NK-92 (cell line): ENCODE measurements around the gene KTN1.

Experiments used
- DNase-seq: peaks from one replicate; lab custom pipeline; 2025; ENCODE audit not compliant: unreplicated experiment; lab: John Stamatoyannopoulos, UW

The KTN1 gene

GRCh38 chr14:55707365-55707804 is 127.4 kb downstream of the KTN1 start:
- no peak for DNase-seq

DNA sequence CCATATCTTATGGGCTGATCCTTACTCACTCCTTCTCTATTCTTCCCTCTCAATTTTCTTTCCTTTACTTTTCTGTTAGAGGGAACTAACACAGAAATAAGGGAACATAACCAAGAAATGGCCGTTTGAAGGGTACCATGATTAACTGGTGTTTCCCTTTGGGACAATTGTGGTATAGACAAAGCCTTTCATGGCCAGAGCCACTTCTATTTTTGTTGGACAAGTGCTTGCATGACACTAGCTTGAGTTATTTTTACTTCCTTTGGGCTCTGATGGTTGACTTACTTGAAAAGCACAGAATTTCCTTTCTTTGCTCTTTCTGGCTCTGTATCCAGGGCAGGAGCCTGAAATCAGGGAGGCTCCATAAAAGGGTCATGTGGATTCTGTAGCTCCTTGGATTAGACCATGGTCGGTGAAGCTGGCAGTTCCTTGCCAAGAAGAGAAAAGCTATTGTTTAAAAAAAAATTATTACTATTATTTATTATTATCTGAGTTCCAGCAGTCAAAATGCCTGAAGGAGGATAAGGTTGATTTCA is 130.6 kb downstream of the KTN1 start:
- DNase-seq = no peak

GRCh38 chr14:55711175-55711811 is 131.3 kb downstream of the KTN1 start:
- DNase-seq = no peak

GRCh38 chr14:55712491-55712890 is 132.5 kb downstream of the KTN1 start:
- DNase-seq = no peak

GRCh38 chr14:55713486-55713885 is 133.5 kb downstream of the KTN1 start:
- no peak for DNase-seq

DNA sequence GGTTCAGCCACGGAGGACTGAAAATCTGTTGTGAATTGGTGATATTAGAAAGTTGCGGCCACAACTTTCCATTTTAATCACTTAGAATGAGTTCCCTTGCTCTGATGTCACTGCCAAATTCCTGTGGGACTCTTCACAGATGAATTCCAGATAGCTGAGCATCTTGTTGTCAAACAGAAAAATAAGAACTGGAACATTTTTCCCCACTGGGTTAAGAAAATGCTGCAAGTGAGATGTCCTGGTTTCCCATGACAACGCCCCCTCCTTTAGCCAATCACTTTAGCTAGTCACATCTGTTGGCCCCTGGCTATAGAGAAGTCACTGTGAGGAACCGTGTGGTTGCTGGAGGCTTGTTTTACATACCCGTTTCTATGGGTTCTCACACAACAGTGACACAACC is 135.9 kb downstream of the KTN1 start:
- no peak for DNase-seq

GRCh38 chr14:55717621-55718020 is 137.6 kb downstream of the KTN1 start:
- DNase-seq = no peak

DNA sequence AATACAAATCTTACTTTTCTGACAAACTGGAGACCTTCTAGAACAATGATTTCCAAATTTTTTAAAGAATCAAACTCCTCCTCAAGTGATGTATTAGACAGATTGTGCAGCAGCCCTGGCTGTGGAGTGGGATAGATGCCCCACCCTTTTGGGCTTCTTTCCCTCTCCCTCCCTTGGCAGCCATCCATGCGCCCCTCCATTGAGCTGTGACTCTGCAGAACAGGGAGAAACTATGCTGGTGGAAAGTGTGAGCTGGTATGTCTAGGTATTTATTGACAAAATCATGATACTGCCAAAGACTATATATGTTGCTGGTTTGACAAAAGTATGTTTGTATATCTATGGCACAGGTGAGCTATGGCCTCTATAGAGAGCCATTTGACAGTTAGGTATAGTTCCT is 138.5 kb downstream of the KTN1 start:
- DNase-seq = no peak

DNA sequence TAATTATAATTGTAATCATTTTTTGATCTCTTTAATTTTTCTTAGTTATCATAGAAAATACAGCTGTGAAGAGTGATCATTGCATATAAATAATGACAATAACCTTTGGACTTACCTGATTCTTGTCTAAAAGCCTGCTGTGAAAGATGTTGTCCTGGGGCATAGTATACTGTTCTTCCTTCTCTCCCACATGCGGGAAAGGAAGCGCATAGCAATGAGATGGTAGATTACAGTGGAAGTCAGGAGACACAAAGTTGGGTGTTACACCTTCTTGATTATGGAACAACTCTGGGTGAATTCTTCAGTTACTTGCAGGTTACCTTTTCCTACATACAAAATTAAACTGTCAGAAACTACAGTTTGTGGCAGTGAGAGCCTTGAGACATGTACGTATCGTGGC is 140.8 kb downstream of the KTN1 start:
- no peak for DNase-seq

DNA sequence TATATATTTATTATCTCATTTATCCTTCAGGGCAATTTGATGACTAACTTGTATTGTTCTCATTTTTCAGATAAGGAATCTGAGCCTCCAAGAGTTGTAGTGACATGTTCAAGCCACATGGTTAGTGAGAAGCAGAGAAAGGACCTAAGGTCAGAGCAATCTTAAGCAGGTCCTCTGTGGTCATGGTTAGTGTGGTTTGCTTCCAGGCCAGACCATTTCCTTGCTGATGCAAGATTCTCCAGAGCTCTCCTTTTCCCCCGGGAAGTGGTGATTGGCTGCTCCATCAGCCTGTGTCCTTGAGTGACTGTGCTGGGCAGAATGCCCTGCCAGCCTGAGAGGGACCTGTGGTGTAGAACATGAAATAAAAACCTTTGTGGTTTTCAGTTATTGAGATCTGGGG is 141.3 kb downstream of the KTN1 start:
- no peak for DNase-seq

DNA sequence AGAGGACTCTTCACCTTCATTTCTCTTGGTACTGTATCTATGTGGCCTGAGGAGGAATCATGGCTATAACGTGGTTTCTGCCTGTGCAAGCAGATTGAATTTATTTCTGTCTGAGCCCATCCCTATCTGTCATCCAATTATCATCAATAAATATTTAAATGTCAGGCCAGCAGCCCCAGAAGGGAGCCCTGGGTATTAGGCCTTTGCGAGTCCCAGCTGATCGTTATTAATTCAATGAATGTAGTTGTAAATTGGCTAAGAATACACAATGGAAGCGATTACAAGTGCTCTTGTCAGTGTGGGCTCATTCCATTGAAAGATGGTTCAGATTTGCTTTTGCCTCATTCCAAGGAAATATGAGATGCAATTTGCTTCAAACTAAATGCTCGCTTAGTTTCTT is 142.0 kb downstream of the KTN1 start:
- DNase-seq = no peak

DNA sequence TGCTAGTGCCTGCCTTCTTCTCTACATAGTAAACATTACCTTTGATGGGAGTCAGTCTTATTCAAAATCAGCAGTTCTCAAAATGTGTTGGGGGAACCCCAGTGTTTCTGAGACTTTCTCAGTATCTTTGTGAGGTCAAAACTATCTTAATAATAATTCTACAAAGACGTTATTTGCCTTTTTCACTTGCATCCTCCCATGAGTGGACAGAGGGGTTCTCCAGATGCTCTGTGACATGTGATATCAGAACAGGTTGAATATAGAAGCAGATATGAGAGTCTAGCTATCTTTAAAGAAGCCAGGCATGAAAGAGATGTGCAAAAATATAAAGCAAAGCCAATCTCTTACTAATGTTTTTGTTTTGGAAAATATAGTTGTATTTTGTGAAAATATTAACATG is 144.7 kb downstream of the KTN1 start:
- DNase-seq = no peak

DNA sequence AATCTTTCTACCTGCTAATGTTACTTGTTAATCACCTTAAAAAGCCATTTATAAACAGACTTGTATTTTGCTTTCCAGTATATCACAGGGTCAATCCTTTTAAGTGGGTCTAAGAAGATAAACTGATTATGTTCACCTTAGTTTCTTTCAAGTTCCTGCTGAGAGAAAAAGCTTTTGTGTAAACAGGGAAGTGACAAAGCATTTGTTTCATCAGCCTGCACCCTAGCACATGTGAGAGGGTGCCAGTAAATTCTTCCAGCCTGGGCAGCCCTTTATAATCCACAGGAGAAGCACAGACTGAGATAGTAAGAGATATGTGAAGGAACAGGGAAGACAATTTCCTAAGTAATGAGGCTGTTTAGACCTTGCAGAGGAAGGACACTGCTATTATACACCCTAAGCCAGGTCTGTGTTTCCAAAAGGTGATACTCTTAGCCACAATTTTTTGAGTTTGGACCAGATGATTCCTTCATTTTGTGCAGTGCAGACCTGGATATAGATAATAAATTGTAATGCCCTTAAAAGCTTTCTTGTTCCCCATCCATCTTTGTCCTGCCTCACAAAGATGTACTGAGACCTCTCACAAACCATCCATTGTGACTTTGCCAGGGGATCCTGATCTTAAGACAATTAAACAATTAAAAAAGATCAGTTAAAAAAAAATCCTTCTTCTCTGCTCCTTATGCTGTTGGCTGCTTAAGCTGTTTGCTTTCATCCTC is 150.7 kb downstream of the KTN1 start:
- DNase-seq = no peak

DNA sequence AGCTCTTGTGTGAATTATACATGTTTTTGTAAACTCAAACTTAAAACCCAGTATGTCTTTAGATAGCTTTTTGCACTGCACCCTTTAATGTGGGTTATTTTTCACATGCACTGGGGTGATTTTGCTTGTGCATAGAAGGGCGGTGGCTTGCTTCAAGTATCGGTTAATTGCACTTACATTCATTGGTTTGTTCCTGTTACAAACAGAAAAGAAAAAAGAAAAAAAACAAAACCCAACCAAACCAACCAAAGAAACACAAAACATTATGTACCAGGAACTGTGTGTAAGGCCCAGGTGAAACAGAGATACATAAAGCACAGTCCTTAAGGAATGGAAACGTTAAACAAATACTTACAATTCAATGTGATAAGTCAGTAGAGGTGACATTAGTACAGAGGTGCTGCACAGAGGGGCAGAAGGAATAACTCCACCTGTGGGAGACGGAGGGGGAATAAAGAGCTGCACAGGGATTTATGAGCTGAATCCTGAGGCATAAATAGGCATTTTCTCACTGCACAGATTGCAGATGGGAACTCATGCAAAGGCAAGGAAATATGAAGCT is 151.4 kb downstream of the KTN1 start:
- no peak for DNase-seq

DNA sequence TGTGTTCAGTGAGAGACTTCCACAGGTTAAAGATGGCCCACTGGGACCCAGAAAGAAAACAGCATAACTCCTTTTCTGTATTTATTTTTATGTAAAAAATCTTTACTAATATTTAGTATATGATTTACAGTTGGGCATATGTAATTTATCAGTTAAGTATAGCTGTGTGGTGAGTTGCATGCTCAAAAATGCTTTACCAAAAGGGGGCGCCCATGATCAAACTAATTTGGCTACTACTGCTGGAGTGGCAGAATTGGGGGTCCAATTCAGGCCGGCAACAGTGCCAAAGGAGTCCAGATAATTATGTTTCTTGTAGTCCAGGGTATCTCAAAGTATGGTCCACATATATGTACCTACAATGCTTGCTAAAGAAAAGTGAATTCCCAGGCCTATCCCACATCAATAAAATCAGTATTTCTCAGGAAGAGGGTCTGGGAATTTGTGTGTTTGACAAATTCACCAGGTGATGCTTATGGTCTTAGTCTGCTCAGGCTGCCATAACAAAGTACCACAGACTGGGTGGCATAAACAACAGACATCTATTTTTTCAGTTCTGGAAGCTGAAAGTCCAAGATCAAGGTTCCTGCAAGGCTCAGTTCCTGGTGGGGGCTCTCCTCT is 152.0 kb downstream of the KTN1 start:
- no peak for DNase-seq

DNA sequence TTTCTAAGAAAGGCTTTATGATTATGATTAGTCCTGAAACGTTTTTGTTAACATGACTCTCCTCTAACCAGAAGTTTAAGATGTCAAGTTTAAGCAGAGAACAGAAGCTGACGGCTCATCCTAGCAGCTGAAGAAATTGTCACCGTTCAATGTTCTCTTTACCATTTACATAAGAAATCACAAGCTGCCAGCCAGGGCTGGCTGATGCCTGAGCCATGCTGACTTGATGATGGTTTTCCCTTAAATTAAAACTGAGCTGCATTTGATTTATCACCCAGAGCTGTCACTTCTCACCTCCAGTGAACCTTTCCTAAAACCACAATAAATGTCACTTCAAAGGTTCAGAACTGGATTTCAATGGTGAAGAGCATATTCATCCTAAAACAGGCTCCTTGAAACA is 153.6 kb downstream of the KTN1 start:
- no peak for DNase-seq
